Lung (tissue), 12 donors: ENCODE data around the gene PRSS2. TPM values are rescaled to one million over a fixed set of nuclear protein-coding genes. Genes with fewer than 3 reads are reported as not detected.

ENCODE experiments used
- ATAC-seq: fragments of 200-7000 bp; cut with Tn5 transposase; one replicate; pipeline ENCODE4 v1.9.1; 2020; ENCODE audit warnings: moderate number of reproducible peaks; ENCODE audit not compliant: insufficient read depth, low FRiP score
- DNase-seq, 3 donors: peaks; one replicate each; pipeline ENCODE4 v3.0.0-alpha.2; 2013 to 2017
- H3K27ac ChIP-seq, 2 donors: one replicate each; pipeline ENCODE4 v1.5.1; 2013; ENCODE audit warnings: mild to moderate bottlenecking in 2 of 2, moderate library complexity in 2 of 2, control low read depth in 1 of 2, inconsistent platforms in 1 of 2, low read depth in 1 of 2, low read length in 1 of 2
- H3K27me3 ChIP-seq, 3 donors: one replicate each; pipeline ENCODE4 v1.5.1; 2013; ENCODE audit warnings: low read length in 2 of 3; ENCODE audit not compliant: control insufficient read depth in 3 of 3, insufficient read depth in 3 of 3
- H3K36me3 ChIP-seq, 4 donors: one replicate each; pipeline ENCODE4 v1.5.1; 2013; ENCODE audit warnings: low read length in 4 of 4, mild to moderate bottlenecking in 1 of 4, moderate library complexity in 1 of 4; ENCODE audit not compliant: control insufficient read depth in 4 of 4, insufficient read depth in 4 of 4
- H3K4me1 ChIP-seq, 5 donors: one replicate each; pipeline ENCODE4 v1.5.1; 2013; ENCODE audit warnings: low read length in 5 of 5, mild to moderate bottlenecking in 2 of 5, moderate library complexity in 1 of 5; ENCODE audit not compliant: control insufficient read depth in 5 of 5, insufficient read depth in 5 of 5
- H3K4me3 ChIP-seq: one replicate; pipeline ENCODE4 v1.5.1; 2013; ENCODE audit warnings: mild to moderate bottlenecking, control low read depth, moderate library complexity
- H3K9ac ChIP-seq, 2 donors: one replicate each; pipeline ENCODE4 v1.5.1; 2013; ENCODE audit warnings: low read length in 2 of 2, control low read depth in 1 of 2; ENCODE audit not compliant: insufficient read depth in 1 of 2
- H3K9me3 ChIP-seq, 4 donors: one replicate each; pipeline ENCODE4 v1.5.1; 2013; ENCODE audit warnings: low read length in 3 of 4, mild to moderate bottlenecking in 1 of 4, moderate library complexity in 1 of 4; ENCODE audit not compliant: control insufficient read depth in 4 of 4, insufficient read depth in 3 of 4
- CTCF ChIP-seq: IDR thresholded peaks from 2 replicates; pipeline ENCODE4 v1.5.1; 2012; ENCODE audit warnings: mild to moderate bottlenecking; ENCODE audit errors: control extremely low read depth, extremely low read depth
- WGBS, 2 donors: extraction: QIAGEN DNeasy Blood & Tissue Kit; methylation state at CpG; one replicate each; pipeline ENCODE4 v1.1.7; 2013; 5-methylcytosine and 5-hydroxymethylcytosine counted together
- polyA plus RNA-seq, 2 donors: library from polyadenylated mRNA; stranded (reverse); fragments of 200-250 nt; gene quantifications; one replicate each; pipeline ENCODE4 v1.2.1, GENCODE V29; 2013
- total RNA-seq, 2 donors: library from RNA; depleted of rRNA in 1 of 2; stranded (reverse); fragments of >200 nt in 1 of 2; gene quantifications; one replicate each; pipeline ENCODE4 v1.2.1, GENCODE V29; 2014 to 2021
- donor health status: control.
- donor health status: control.
- donor health status: Bipolar disorder and iron deficiency.
- donor health status: healthy.
- donor health status: DM: yes; HTN: yes; CAD: no.

PRSS2 gene
- total and polyA plus RNA-seq, 4 donors, result 0.35 to 47.9 (median 1.7) TPM; not detected in 1

DNA sequence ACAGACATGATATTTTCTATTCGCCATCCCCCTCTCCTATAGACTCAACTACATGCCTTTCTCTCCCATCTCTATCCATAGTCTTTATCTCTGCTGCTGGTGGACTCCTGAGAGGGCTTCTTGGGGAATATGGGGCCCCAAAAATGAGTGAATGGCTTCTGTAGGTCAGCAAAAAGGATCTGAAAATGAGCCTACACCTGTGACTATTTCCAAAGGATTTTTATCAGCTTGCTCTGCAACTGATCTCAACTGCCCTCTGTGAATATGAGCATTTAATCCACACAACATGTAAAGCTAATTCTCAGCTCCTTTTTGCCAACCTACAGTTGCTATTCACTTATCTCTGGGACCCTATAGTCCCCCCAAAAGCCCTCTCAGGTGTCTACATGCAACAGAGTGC is 36.2 kb downstream of the PRSS2 start:
- Histone ChIP-seq H3K4me3 (no peak overlapping the region), H3K27me3 (peaks cover 0 to 30% (median 9%) of the 10 kb centered on the region in 3 donors), H3K4me1 (no peaks in the 10 kb centered on the region), H3K9me3 (no peaks in the 10 kb centered on the region), H3K36me3 (no peaks in the 10 kb centered on the region), H3K9ac (no peak overlapping the region), H3K27ac (no peak overlapping the region)
- no peak for TF ChIP-seq CTCF
- 89 to 93% methylated on average over 1 of the region's 1 CpG for WGBS, 2 donors
- DNase-seq (no peak), ATAC-seq (no peak)

DNA sequence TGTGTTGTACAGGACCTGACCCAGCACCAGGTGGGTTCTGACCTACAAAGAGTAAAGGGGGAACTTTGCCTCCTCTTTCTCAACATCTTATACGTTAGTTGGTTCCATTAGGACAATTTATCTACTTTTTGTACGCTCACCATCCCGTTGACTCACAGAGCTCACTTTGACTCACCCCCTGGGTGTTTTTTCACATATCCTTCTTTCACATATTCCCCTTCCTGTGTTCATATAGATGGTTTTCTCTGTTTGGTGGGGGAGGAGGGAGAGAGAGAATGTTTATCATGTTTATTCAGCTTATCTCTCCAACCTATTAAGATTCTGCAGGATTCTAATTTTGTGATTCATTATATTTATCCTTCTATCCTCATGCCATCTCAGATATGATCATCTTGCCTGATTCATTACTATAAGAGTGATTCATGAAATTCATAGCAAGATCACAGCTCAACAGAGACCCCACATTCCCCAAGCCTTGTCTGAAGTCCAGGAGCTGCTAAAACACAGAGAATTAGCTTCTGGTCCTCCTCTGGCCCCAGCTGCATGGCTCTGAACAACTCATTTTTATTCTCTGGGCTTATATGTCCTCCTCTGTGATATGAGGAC is 37.2 kb downstream of the PRSS2 start:
- no peak for TF ChIP-seq CTCF
- H3K27ac ChIP-seq, result no peak overlapping the region
- no peak overlapping the region for H3K9ac ChIP-seq

GRCh38 chr7:142808461-142808801 is 37.7 kb downstream of the PRSS2 start:
- TF ChIP-seq CTCF, result no peak
- no peaks in the 10 kb centered on the region for H3K36me3 ChIP-seq
- DNase-seq (no peak), ATAC-seq (no peak)
- no peaks in the 10 kb centered on the region for H3K9me3 ChIP-seq
- H3K27me3 ChIP-seq, result peaks cover 0 to 30% (median 9%) of the 10 kb centered on the region in 3 donors
- no peak overlapping the region for H3K4me3 ChIP-seq
- H3K9ac ChIP-seq, result no peak overlapping the region
- no peak overlapping the region for H3K27ac ChIP-seq
- H3K4me1 ChIP-seq, result no peaks in the 10 kb centered on the region

More for the DNA sequence above, 37.2 kb downstream of the PRSS2 start:
- Histone ChIP-seq H3K4me3 (no peak overlapping the region), H3K36me3 (no peaks in the 10 kb centered on the region), H3K9me3 (no peaks in the 10 kb centered on the region), H3K4me1 (no peaks in the 10 kb centered on the region), H3K27me3 (peaks cover 0 to 28% (median 9%) of the 10 kb centered on the region in 3 donors)
- DNase-seq, result no peak
- no peak for ATAC-seq
- WGBS, 2 donors, result 40 to 43% methylated on average over 3 of the region's 3 CpGs
